ENCODE data around the gene MIGA1.
"Not testable (repeated sequence)": the region's sequence is repeated elsewhere in the genome, so short reads cannot be mapped to it uniquely, and the experiment has no call there.

- TF ChIP-seq CHD2 (IDR thresholded peaks at IDR 0.05; ENCODE audit: low read depth, low read length); E2F4 (CRISPR knock-in tag; IDR thresholded peaks at IDR 0.05; ENCODE audit: low read depth); RBM25 (IDR thresholded peaks at IDR 0.05; ENCODE audit: low read depth, low read length, severe bottlenecking); CTCF (IDR thresholded peaks at IDR 0.05 in 2 of 3, conservative IDR thresholded peaks at IDR 0.05 in 1 of 3; ENCODE audit: insufficient read depth in 2 of 3, low read depth in 1 of 3, low read length in 3 of 3); NBN (IDR thresholded peaks at IDR 0.05; ENCODE audit: low read depth); ATF2 (CRISPR knock-in tag; IDR thresholded peaks at IDR 0.05); SMC3 (conservative IDR thresholded peaks at IDR 0.05; ENCODE audit: insufficient read depth, low read depth, low read length); CUX1 (CRISPR knock-in tag; IDR thresholded peaks at IDR 0.05): not testable (repeated sequence)
These were observed 30.0 kb upstream of the MIGA1 start for GRCh38 chr1:77749489-77749888.

All from K562 (cell line).